Calu3 (cell line): ENCODE results near the gene HNRNPA1. TPM values are rescaled to one million over a fixed set of nuclear protein-coding genes. Genes with fewer than 3 reads are reported as not detected.

Source experiments
- BruUV-seq: library from RNA; stranded (reverse); fragments of 400-500 nt; replicated peaks from 2 replicates; lab custom pipeline; 2021; lab: Mats Ljungman, UMichigan
- CTCF ChIA-PET: fragments of 300-600 bp; sonication (Branson Sonifier 250); formaldehyde crosslinking; loops from one replicate; lab custom pipeline; 2022; ENCODE audit warnings: antibody characterized with exemption; lab: Charles Lee
- DNase-seq: peaks from one replicate; pipeline ENCODE4 v3.0.0; 2022
- H3K27ac Mint-ChIP-seq: one replicate; pipeline ENCODE4 v1.8.0; 2022; ENCODE audit warnings: mixed read lengths; ENCODE audit not compliant: unreplicated experiment
- H3K27me3 Mint-ChIP-seq: one replicate; pipeline ENCODE4 v1.8.0; 2022; ENCODE audit warnings: mixed read lengths; ENCODE audit not compliant: unreplicated experiment
- H3K36me3 Mint-ChIP-seq: one replicate; pipeline ENCODE4 v1.8.0; 2022; ENCODE audit warnings: mild to moderate bottlenecking, moderate library complexity, mixed read lengths; ENCODE audit not compliant: insufficient read depth, unreplicated experiment
- H3K4me1 Mint-ChIP-seq: one replicate; pipeline ENCODE4 v1.8.0; 2022; ENCODE audit warnings: mild to moderate bottlenecking, low read depth, mixed read lengths; ENCODE audit not compliant: unreplicated experiment
- H3K4me3 Mint-ChIP-seq: one replicate; pipeline ENCODE4 v1.8.0; 2022; ENCODE audit warnings: mild to moderate bottlenecking, low read depth, moderate library complexity, mixed read lengths; ENCODE audit not compliant: unreplicated experiment
- H3K9me3 Mint-ChIP-seq: one replicate; pipeline ENCODE4 v1.8.0; 2022; ENCODE audit warnings: low read depth, mixed read lengths; ENCODE audit not compliant: unreplicated experiment
- intact Hi-C: fragments of 100-400 bp; cut with micrococcal nuclease; formaldehyde crosslinking; loops from one replicate; pipeline ENCODE4 v1.10.0; 2022; ENCODE audit not compliant: unreplicated experiment
- total RNA-seq: library from RNA; stranded (reverse); gene quantifications from 2 replicates; pipeline ENCODE4 v1.2.3, GENCODE V29; 2022
- TF ChIP-seq, protein P1 (sequence below): fragments of 200-600 bp; IDR thresholded peaks from one replicate; pipeline ENCODE4 v1.8.0; 2022; ENCODE audit warnings: antibody characterized with exemption; ENCODE audit not compliant: unreplicated experiment

HNRNPA1 gene
- total RNA-seq, 1 experiment from 2014 or later: 1,161 TPM

DNA sequence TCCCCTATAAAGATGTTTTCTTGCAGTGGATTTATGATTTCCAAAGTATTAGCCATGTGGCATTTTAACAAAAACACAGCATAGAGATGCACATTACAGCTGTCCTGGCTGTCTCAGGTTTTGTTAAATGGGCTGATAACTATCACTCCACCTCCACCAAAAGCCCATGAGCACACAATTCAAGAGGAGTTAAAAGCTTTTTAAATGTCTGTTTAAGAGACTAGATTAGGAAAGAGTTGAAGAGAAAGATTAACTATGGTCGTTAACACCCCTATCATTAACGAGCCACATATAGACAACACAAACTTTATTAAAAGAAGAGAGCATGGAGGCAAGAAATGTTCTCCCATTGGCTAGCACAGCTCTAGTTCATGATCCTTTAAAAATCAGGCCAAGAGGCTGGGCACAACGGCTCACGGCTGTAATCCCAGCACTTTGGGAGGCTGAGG is 15.1 kb upstream of the HNRNPA1 start:
- Mint-ChIP-seq H3K4me1 (peaks cover 15% of the 10 kb centered on the region), H3K27me3 (no peaks in the 10 kb centered on the region), H3K27ac (no peak overlapping the region), H3K9me3 (no peaks in the 10 kb centered on the region), H3K36me3 (peaks cover 19% of the 10 kb centered on the region), H3K4me3 (no peak overlapping the region)
- no TSS peak for BruUV-seq
- CTCF ChIA-PET: interaction anchor here (0.7 kb wide), 1 partner anchor 1448 kb away, joined by 3 read pairs; no protein-coding TSS in a partner anchor
- no peak for DNase-seq
- TF ChIP-seq, protein P1, sequence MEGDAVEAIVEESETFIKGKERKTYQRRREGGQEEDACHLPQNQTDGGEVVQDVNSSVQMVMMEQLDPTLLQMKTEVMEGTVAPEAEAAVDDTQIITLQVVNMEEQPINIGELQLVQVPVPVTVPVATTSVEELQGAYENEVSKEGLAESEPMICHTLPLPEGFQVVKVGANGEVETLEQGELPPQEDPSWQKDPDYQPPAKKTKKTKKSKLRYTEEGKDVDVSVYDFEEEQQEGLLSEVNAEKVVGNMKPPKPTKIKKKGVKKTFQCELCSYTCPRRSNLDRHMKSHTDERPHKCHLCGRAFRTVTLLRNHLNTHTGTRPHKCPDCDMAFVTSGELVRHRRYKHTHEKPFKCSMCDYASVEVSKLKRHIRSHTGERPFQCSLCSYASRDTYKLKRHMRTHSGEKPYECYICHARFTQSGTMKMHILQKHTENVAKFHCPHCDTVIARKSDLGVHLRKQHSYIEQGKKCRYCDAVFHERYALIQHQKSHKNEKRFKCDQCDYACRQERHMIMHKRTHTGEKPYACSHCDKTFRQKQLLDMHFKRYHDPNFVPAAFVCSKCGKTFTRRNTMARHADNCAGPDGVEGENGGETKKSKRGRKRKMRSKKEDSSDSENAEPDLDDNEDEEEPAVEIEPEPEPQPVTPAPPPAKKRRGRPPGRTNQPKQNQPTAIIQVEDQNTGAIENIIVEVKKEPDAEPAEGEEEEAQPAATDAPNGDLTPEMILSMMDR: no peak
- intact Hi-C loops: no loop called here

DNA sequence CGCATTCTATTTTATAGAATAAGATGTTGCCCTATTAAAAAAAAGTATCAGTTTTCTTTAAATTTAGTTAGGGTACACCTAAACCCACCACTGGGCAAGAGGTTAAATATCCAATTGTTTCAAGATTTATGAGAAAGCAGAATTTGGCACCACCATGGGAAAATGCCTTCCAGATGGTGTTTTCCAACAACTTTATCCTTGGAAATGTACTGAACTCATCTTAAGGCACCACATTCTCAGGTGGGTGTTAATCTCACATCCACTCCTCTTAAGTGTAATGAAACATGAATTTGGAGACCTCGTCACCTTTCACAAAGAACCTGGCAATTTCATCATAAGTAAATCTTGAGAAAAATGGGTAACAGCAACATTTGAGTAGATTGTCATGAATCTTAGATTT is 13.7 kb upstream of the HNRNPA1 start:
- H3K9me3 Mint-ChIP-seq: no peaks in the 10 kb centered on the region
- BruUV-seq: no TSS peak
- no peak overlapping the region for H3K4me3 Mint-ChIP-seq
- TF ChIP-seq, protein P1: no peak
- CTCF ChIA-PET: no interaction called here
- H3K27me3 Mint-ChIP-seq: no peaks in the 10 kb centered on the region
- peaks cover 12% of the 10 kb centered on the region for H3K4me1 Mint-ChIP-seq
- H3K36me3 Mint-ChIP-seq: peaks cover 25% of the 10 kb centered on the region
- intact Hi-C loops: no loop called here
- DNase-seq: no peak
- H3K27ac Mint-ChIP-seq: no peak overlapping the region

DNA sequence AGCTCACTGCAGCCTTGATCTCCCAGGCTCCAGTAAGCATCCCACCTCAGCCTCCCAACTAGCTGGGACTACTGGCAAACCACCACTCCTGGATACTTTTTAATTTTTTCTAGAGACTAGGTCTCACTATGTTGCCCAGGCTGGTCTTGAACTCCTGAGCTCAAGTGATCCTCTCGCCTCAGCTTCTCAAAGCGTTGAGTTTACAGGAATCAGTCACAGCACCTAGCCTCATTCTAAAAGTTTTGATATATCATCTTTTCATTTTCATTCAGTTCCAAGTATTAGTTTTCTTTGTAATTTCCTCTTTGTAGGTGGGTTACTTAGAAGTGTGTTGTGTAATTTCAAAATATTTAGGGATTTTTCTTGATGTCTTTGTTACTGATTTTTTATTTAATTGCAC is 10.2 kb upstream of the HNRNPA1 start:
- TF ChIP-seq, protein P1: no peak
- Mint-ChIP-seq H3K4me1 (no peaks in the 10 kb centered on the region), H3K27me3 (no peaks in the 10 kb centered on the region), H3K9me3 (no peaks in the 10 kb centered on the region), H3K27ac (no peak overlapping the region), H3K36me3 (peaks cover 37% of the 10 kb centered on the region), H3K4me3 (no peak overlapping the region)
- DNase-seq: no peak
- intact Hi-C loops: no loop called here
- CTCF ChIA-PET: no interaction called here
- BruUV-seq: no TSS peak

DNA sequence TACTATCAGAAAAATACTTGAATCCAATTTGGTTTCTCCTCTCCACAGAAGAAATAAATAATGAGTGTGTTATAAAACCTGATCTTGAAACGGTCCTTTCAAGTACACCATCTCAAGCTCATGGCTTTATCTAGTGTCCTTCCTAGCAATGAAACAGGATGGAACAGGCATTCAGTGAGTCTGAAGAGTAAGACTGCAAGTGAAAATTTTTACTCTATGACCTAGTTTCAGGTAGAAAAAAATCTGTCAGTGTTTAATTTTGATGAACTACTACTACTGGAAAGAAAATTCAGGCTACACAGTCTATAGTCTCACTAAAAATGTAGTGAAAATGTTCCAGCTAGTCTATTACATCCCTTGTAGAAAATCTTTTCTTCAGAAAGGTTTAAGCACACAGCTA is 8.3 kb upstream of the HNRNPA1 start:
- no peak for DNase-seq
- intact Hi-C loops: no loop called here
- no peaks in the 10 kb centered on the region for H3K9me3 Mint-ChIP-seq
- H3K27ac Mint-ChIP-seq: no peak overlapping the region
- H3K27me3 Mint-ChIP-seq: no peaks in the 10 kb centered on the region
- H3K4me3 Mint-ChIP-seq: no peak overlapping the region
- H3K36me3 Mint-ChIP-seq: peaks cover 37% of the 10 kb centered on the region
- TF ChIP-seq, protein P1: no peak
- CTCF ChIA-PET: interaction anchor here (0.6 kb wide), 1 partner anchor 1486 kb away, joined by 4 read pairs; no protein-coding TSS in a partner anchor
- no TSS peak for BruUV-seq
- no peaks in the 10 kb centered on the region for H3K4me1 Mint-ChIP-seq
